ENCODE measurements around the gene GLRX2.

DNA sequence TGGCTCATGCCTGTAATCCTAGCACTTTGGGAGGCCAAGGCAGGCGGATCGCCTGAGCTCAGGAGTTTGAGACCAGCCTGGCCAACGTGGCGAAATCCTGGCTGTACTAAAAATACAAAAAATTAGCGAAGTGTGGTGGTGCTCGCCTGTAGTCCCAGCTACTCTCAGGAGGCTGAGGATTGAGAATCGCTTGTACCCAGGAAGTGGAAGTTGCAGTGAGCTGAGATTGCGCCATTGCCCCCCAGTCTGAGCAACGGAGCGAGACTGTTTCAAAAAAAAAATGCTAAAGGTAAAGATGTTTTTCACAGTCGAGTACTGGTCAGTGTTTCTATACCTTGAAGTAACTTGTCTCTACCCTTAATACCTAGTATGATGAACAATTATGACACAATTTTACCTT is 11.1 kb downstream of the GLRX2 start:
- TF ChIP-seq, protein P1, sequence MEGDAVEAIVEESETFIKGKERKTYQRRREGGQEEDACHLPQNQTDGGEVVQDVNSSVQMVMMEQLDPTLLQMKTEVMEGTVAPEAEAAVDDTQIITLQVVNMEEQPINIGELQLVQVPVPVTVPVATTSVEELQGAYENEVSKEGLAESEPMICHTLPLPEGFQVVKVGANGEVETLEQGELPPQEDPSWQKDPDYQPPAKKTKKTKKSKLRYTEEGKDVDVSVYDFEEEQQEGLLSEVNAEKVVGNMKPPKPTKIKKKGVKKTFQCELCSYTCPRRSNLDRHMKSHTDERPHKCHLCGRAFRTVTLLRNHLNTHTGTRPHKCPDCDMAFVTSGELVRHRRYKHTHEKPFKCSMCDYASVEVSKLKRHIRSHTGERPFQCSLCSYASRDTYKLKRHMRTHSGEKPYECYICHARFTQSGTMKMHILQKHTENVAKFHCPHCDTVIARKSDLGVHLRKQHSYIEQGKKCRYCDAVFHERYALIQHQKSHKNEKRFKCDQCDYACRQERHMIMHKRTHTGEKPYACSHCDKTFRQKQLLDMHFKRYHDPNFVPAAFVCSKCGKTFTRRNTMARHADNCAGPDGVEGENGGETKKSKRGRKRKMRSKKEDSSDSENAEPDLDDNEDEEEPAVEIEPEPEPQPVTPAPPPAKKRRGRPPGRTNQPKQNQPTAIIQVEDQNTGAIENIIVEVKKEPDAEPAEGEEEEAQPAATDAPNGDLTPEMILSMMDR (conservative IDR thresholded peaks at IDR 0.05; ENCODE audit: low read length) = no peak
- no peak for TF ChIP-seq EZH2phosphoT487 (IDR thresholded peaks at IDR 0.05; ENCODE audit: borderline replicate concordance, low read depth, low read length)

Data from OCI-LY7 (cell line).